NT2/D1 (cell line): ENCODE data around the gene MYH15.

Experiments used
- SUZ12 ChIP-seq: IDR thresholded peaks from 2 replicates; pipeline ENCODE4 v1.6.1; 2011; ENCODE audit not compliant: insufficient read length, insufficient read depth; ENCODE audit errors: extremely low read depth
- YY1 ChIP-seq: IDR thresholded peaks from 2 replicates; pipeline ENCODE4 v1.6.1; 2011; ENCODE audit not compliant: insufficient read length, insufficient read depth

DNA sequence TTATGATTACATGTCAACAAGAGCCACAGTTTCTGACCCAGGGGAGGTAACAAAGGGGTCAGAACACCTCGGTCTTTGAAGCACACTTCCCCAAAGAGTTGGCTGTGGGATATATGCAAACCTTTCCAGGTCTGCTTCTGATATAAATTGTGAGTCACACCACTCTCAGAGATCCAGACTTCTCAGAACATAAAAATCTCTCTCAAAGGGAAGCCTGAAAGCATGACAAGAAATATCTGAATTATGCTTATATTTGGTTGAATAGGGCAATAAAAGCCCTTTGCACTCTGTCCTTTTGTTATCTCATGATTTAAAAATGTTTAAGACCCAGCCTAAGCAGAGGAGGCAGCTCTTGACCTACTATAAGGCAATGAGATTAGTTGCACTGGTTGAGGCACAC is 56.8 kb downstream of the MYH15 start:
- TF ChIP-seq SUZ12 (no peak), YY1 (no peak)
